ENCODE data around the gene CACHD1. TPM values are rescaled to one million over a fixed set of nuclear protein-coding genes. Genes with fewer than 3 reads are reported as not detected.
"Not testable (repeated sequence)": the region's sequence is repeated elsewhere in the genome, so short reads cannot be mapped to it uniquely, and the experiment has no call there.

CACHD1 gene
- total RNA-seq, 2 donors from 2014 or later: 8.6 to 12.9 TPM

DNA sequence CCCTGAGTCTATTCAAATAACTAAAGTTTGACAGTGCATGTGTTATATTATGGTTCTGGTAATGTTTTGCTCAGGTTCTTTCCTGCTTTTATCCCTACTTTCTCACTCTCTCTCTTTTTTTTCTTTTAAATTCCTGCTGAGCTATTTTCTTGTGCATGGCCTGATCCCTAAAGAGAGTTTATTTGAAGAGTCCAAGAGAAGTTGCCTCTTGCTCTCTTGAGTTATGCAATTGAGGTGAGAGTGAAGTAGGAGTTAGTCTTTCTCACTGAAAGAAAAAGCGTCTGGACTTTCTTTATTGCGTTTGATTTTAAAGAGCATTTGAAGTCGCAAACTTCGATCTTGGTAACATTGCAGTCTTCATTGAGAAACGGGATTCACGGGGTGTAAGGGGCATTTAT lies 138.7 kb downstream of the CACHD1 start:
- Histone ChIP-seq H3K36me3 (replicated peaks in 1 of 2; ENCODE audit: insufficient read depth in 1 of 2, low read depth in 2 of 2) (no peaks in the 10 kb centered on the region), H3K9me3 (no peaks in the 10 kb centered on the region), H3K27me3 (no peaks in the 10 kb centered on the region), H3K4me3 (no peak overlapping the region), H3K27ac (no peak overlapping the region), H3K4me1 (no peaks in the 10 kb centered on the region)
- 94 to 96% methylated on average over 6 of the region's 6 CpGs for WGBS, 2 donors
- intact Hi-C loops (cut with DNase I): no loop called here
- DNase-seq (no peak), ATAC-seq (no peak)
- no peak for TF ChIP-seq POLR2A (IDR thresholded peaks at IDR 0.05)

DNA sequence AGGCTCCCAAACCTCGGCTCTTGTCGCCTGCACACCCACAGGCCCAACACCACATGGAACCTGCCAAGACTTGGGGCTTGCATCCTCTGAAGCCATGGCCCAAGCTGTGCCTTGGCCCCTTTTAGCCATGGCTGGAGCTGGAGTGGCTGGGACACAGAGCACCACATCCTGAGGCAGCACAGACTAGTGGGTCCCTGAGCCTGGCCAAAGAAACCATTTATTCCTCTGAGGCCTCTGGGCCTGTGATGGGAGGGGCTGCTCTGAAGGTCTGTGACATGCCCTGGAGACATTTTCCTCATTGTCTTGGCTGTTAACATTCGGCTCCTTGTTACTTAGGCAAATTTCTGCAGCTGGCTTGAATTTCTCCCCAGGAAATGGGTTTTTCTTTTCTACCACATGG lies 141.0 kb downstream of the CACHD1 start:
- H3K27ac ChIP-seq; ATAC-seq; H3K9me3 ChIP-seq; DNase-seq; H3K27me3 ChIP-seq; H3K4me1 ChIP-seq; H3K4me3 ChIP-seq; H3K36me3 ChIP-seq (replicated peaks in 1 of 2; ENCODE audit: insufficient read depth in 1 of 2, low read depth in 2 of 2); intact Hi-C loops (cut with DNase I): not testable (repeated sequence)
- WGBS, 2 donors: 88 to 97% methylated on average over 2 to 3 of the region's 3 CpGs

DNA sequence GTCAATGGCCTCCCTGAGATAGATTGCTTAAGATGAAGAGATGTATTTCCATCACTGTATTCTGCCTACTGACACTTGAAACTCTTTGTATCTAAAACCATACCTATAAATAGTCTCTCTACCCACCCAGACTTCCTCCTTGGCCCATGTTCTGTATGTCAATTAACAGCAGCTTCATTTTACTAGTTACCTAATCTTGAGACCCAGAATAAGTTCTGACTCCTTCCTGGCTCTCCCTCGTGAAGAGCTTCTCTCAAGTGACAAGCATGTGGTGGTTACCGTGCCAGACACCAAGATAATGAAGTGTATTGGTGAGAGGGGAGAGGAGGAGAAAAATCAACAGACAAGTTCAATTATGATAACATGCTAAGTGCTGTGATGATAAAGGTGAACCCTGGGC lies 146.1 kb downstream of the CACHD1 start:
- Histone ChIP-seq H3K4me3 (no peak overlapping the region), H3K36me3 (replicated peaks in 1 of 2; ENCODE audit: insufficient read depth in 1 of 2, low read depth in 2 of 2) (no peaks in the 10 kb centered on the region), H3K27me3 (no peaks in the 10 kb centered on the region), H3K27ac (no peak overlapping the region), H3K4me1 (no peaks in the 10 kb centered on the region), H3K9me3 (no peaks in the 10 kb centered on the region)
- intact Hi-C loops (cut with DNase I): no loop called here
- ATAC-seq (no peak), DNase-seq (no peak)
- 65 to 66% methylated on average over 2 of the region's 2 CpGs for WGBS, 2 donors
- TF ChIP-seq, protein P1, sequence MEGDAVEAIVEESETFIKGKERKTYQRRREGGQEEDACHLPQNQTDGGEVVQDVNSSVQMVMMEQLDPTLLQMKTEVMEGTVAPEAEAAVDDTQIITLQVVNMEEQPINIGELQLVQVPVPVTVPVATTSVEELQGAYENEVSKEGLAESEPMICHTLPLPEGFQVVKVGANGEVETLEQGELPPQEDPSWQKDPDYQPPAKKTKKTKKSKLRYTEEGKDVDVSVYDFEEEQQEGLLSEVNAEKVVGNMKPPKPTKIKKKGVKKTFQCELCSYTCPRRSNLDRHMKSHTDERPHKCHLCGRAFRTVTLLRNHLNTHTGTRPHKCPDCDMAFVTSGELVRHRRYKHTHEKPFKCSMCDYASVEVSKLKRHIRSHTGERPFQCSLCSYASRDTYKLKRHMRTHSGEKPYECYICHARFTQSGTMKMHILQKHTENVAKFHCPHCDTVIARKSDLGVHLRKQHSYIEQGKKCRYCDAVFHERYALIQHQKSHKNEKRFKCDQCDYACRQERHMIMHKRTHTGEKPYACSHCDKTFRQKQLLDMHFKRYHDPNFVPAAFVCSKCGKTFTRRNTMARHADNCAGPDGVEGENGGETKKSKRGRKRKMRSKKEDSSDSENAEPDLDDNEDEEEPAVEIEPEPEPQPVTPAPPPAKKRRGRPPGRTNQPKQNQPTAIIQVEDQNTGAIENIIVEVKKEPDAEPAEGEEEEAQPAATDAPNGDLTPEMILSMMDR (IDR thresholded peaks at IDR 0.05): no peak
- no peak for TF ChIP-seq POLR2A (IDR thresholded peaks at IDR 0.05)

DNA sequence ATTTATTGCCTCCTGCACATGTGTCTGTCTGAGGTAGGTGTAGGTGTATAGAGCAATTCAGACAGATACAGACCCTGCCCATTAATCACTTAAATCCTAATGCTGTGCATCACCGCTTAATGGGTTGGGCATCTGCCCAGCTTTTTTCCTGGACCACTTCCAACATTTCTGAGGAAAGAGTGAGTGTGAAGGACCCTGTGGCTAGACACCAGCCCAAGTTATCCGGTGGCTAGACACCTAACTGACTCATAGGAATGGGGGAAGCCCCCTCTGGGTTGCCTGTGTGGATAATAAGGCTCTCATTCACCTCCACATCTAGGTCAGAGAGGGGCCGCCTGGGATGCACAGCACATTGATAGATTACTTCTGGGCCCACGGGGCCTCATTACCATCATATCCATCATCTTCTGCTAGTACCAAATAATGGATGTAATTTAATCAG lies 153.8 kb downstream of the CACHD1 start:
- TF ChIP-seq, protein P1 (IDR thresholded peaks at IDR 0.05): no peak
- TF ChIP-seq POLR2A (IDR thresholded peaks at IDR 0.05): no peak
- Histone ChIP-seq H3K36me3 (replicated peaks in 1 of 2; ENCODE audit: insufficient read depth in 1 of 2, low read depth in 2 of 2) (no peaks in the 10 kb centered on the region), H3K4me1 (peaks cover 20% of the 10 kb centered on the region), H3K27ac (no peak overlapping the region), H3K4me3 (no peak overlapping the region), H3K27me3 (no peaks in the 10 kb centered on the region), H3K9me3 (no peaks in the 10 kb centered on the region)
- intact Hi-C loops (cut with DNase I): no loop called here
- DNase-seq (peak in 3 of 4 donors; percentile 10 to 12 (median 11)), ATAC-seq (no peak)
- WGBS, 2 donors: 44 to 66% methylated on average over 4 of the region's 4 CpGs

DNA sequence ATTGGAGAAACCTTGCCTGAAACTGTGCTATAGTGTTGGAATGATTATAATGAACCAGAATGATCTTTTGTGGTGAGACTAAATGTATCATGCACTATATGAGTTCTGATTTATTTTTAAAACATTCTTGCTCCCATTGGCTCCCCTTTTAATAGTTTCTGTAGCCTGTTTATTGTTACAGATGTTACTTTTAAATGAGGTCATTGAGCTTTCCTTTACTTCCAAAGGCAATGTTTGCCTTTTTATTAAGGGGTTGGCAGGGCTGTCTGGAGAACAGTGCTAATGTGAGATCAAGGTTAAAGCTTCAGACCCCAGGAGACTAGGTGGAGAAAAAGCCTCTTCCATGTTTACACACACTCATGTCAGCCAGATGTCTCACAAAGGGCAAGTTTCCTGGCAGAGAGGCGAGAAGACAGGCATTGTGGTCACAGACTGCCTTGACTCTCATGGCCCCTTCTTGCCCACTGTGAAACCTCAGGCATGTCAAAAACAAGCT lies 154.3 kb downstream of the CACHD1 start:
- intact Hi-C loops (cut with DNase I): no loop called here
- peaks cover 20% of the 10 kb centered on the region for H3K4me1 ChIP-seq
- H3K27ac ChIP-seq: no peak overlapping the region
- H3K9me3 ChIP-seq: no peaks in the 10 kb centered on the region
- ATAC-seq: no peak
- no peaks in the 10 kb centered on the region for H3K27me3 ChIP-seq
- peak in 2 of 4 donors; percentile 15 to 27 for DNase-seq
- H3K36me3 ChIP-seq (replicated peaks in 1 of 2; ENCODE audit: insufficient read depth in 1 of 2, low read depth in 2 of 2): no peaks in the 10 kb centered on the region
- TF ChIP-seq, protein P1 (IDR thresholded peaks at IDR 0.05): no peak
- no peak for TF ChIP-seq POLR2A (IDR thresholded peaks at IDR 0.05)
- H3K4me3 ChIP-seq: no peak overlapping the region
- WGBS, 2 donors: 68 to 71% methylated on average over 1 of the region's 1 CpG

DNA sequence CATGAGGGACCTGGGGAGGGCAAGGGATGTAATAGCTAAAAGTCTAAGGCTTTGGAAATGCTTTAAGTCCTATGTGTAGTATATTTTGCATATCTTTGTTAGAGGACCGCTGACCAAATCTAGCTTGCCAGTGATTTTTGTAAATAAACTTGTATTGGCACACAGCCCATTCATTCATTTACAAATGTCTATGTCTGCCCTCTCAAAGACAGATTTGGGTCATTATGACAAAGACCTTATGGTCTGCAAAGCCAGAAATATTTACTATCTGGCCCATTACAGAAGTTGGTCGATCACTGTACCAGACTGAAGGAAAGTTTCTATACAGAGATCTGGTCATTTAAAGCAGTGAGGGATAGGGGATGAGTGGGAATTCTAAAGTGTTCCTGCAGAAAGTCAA lies 154.9 kb downstream of the CACHD1 start:
- Histone ChIP-seq H3K36me3 (replicated peaks in 1 of 2; ENCODE audit: insufficient read depth in 1 of 2, low read depth in 2 of 2) (no peaks in the 10 kb centered on the region), H3K27me3 (no peaks in the 10 kb centered on the region), H3K4me1 (peaks cover 20% of the 10 kb centered on the region), H3K4me3 (no peak overlapping the region), H3K27ac (no peak overlapping the region), H3K9me3 (no peaks in the 10 kb centered on the region)
- DNase-seq (no peak), ATAC-seq (no peak)
- intact Hi-C loops (cut with DNase I): no loop called here
- WGBS, 2 donors: 18 to 38% methylated on average over 2 of the region's 2 CpGs
- no peak for TF ChIP-seq POLR2A (IDR thresholded peaks at IDR 0.05)
- TF ChIP-seq, protein P1 (IDR thresholded peaks at IDR 0.05): no peak

Data from body of pancreas (tissue), 4 donors.